WTC11 (cell line): ENCODE data around the gene RNASE9. TPM values are rescaled to one million over a fixed set of nuclear protein-coding genes. Genes with fewer than 3 reads are reported as not detected.

Experiments used
- ATAC-seq: fragments of 200-7000 bp; cut with Tn5 transposase; 2 replicates; pipeline ENCODE4 v1.10.0; 2021; ENCODE audit warnings: mild to moderate bottlenecking, moderate library complexity
- CTCF ChIA-PET: fragments of 300-600 bp; sonication (Branson Sonifier 250); formaldehyde crosslinking; loops from one replicate; lab custom pipeline; 2021; ENCODE audit warnings: antibody characterized with exemption; lab: Charles Lee
- POLR2A ChIA-PET: fragments of 350-600 bp; sonication (Branson Sonifier 250); formaldehyde crosslinking; loops from one replicate; lab custom pipeline; 2021; ENCODE audit warnings: antibody characterized with exemption; lab: Charles Lee
- DNase-seq: peaks from one replicate; pipeline ENCODE4 v3.0.0; 2021; ENCODE audit warnings: low spot score
- H3K27ac Mint-ChIP-seq: 2 replicates; pipeline ENCODE4 v1.8.0; 2021; ENCODE audit warnings: mixed read lengths
- H3K27me3 Mint-ChIP-seq: 2 replicates; pipeline ENCODE4 v1.8.0; 2021; ENCODE audit warnings: low read depth, mild to moderate bottlenecking, moderate library complexity, mixed read lengths
- H3K36me3 Mint-ChIP-seq: 2 replicates; pipeline ENCODE4 v1.8.0; 2021; ENCODE audit warnings: mixed read lengths
- H3K4me1 Mint-ChIP-seq: 2 replicates; pipeline ENCODE4 v1.8.0; 2022; ENCODE audit warnings: mixed read lengths
- H3K4me3 Mint-ChIP-seq: 2 replicates; pipeline ENCODE4 v1.8.0; 2021; ENCODE audit warnings: mild to moderate bottlenecking, moderate library complexity, mixed read lengths
- H3K9me3 Mint-ChIP-seq: 2 replicates; pipeline ENCODE4 v1.8.0; 2021; ENCODE audit warnings: mixed read lengths
- ATF2 ChIP-seq: sonication (generic); formaldehyde crosslinking; IDR thresholded peaks from 2 replicates; pipeline ENCODE4 v1.8.1; 2022; ENCODE audit warnings: low read depth, missing genetic modification reagents, borderline replicate concordance
- CREB1 ChIP-seq: sonication (generic); formaldehyde crosslinking; IDR thresholded peaks from 2 replicates; pipeline ENCODE4 v1.8.0; 2023; ENCODE audit warnings: mild to moderate bottlenecking, missing genetic modification reagents
- CTCF ChIP-seq: fragments of 200-600 bp; IDR thresholded peaks from 2 replicates; pipeline ENCODE4 v1.8.0; 2022; ENCODE audit warnings: antibody characterized with exemption
- E2F4 ChIP-seq: sonication (generic); formaldehyde crosslinking; IDR thresholded peaks from 2 replicates; pipeline ENCODE4 v1.8.1; 2022; ENCODE audit warnings: low read depth, mild to moderate bottlenecking, moderate library complexity, missing genetic modification reagents, borderline replicate concordance
- ELF4 ChIP-seq: sonication (generic); formaldehyde crosslinking; IDR thresholded peaks from 2 replicates; pipeline ENCODE4 v1.8.1; 2022; ENCODE audit warnings: low read depth, mild to moderate bottlenecking, moderate library complexity, missing genetic modification reagents
- ETV6 ChIP-seq: sonication (generic); formaldehyde crosslinking; IDR thresholded peaks from 2 replicates; pipeline ENCODE4 v1.8.1; 2022; ENCODE audit warnings: mild to moderate bottlenecking, missing genetic modification reagents
- FOXK1 ChIP-seq: sonication (generic); formaldehyde crosslinking; IDR thresholded peaks from 2 replicates; pipeline ENCODE4 v1.8.0; 2022; ENCODE audit warnings: mild to moderate bottlenecking, moderate library complexity, missing genetic modification reagents
- FOXP4 ChIP-seq: sonication (generic); formaldehyde crosslinking; IDR thresholded peaks from 2 replicates; pipeline ENCODE4 v1.8.0; 2022; ENCODE audit warnings: mild to moderate bottlenecking, missing genetic modification reagents
- GABPB1 ChIP-seq: sonication (generic); formaldehyde crosslinking; IDR thresholded peaks from 2 replicates; pipeline ENCODE4 v1.8.1; 2023; ENCODE audit warnings: mild to moderate bottlenecking, missing genetic modification reagents
- IRF1 ChIP-seq: sonication (generic); formaldehyde crosslinking; IDR thresholded peaks from 2 replicates; pipeline ENCODE4 v1.8.0; 2023; ENCODE audit warnings: missing genetic modification reagents
- MAX ChIP-seq: sonication (generic); formaldehyde crosslinking; IDR thresholded peaks from 2 replicates; pipeline ENCODE4 v1.8.0; 2022; ENCODE audit warnings: mild to moderate bottlenecking, missing genetic modification reagents
- MXD4 ChIP-seq: fragments of 250-450 bp; sonication (Bioruptor Pico); IDR thresholded peaks from 2 replicates; pipeline ENCODE4 v1.8.0; 2021; ENCODE audit warnings: mild to moderate bottlenecking, moderate library complexity, borderline replicate concordance
- NFE2L1 ChIP-seq: sonication (generic); formaldehyde crosslinking; IDR thresholded peaks from 2 replicates; pipeline ENCODE4 v1.8.1; 2023; ENCODE audit warnings: missing genetic modification reagents
- SMAD4 ChIP-seq: sonication (generic); formaldehyde crosslinking; IDR thresholded peaks from 2 replicates; pipeline ENCODE4 v1.8.0; 2022; ENCODE audit warnings: mild to moderate bottlenecking, missing genetic modification reagents
- SP1 ChIP-seq: sonication (generic); formaldehyde crosslinking; conservative IDR thresholded peaks from 2 replicates; pipeline ENCODE4 v1.8.1; 2022; ENCODE audit warnings: missing genetic modification reagents
- ZNF232 ChIP-seq: sonication (generic); formaldehyde crosslinking; IDR thresholded peaks from 2 replicates; pipeline ENCODE4 v1.8.0; 2022; ENCODE audit warnings: mild to moderate bottlenecking, missing genetic modification reagents
- ZNF263 ChIP-seq: sonication (generic); formaldehyde crosslinking; IDR thresholded peaks from 2 replicates; pipeline ENCODE4 v1.8.1; 2022; ENCODE audit warnings: low read depth, mild to moderate bottlenecking, moderate library complexity, missing genetic modification reagents
- ZNF512 ChIP-seq: sonication (generic); formaldehyde crosslinking; IDR thresholded peaks from 2 replicates; pipeline ENCODE4 v1.8.1; 2022; ENCODE audit warnings: missing genetic modification reagents, borderline replicate concordance
- total RNA-seq: library from RNA; stranded (reverse); gene quantifications from 3 replicates; pipeline ENCODE4 v1.2.3, GENCODE V29; 2021

Gene RNASE9
- total RNA-seq, 1 experiment from 2014 or later = not detected

- no peak for TF ChIP-seq FOXP4
- TF ChIP-seq, all 79 proteins: peak for 0
These were observed 14.0 kb downstream of the RNASE9 start (continued) for GRCh38 chr14:20546877-20547276.

- no peak overlapping the region for H3K4me3 Mint-ChIP-seq
- ATAC-seq = no peak
- CTCF ChIA-PET = no interaction called here
- no peak overlapping the region for H3K27ac Mint-ChIP-seq
- peaks cover 6% of the 10 kb centered on the region; the same call in 1 of the 2 replicates for H3K4me1 Mint-ChIP-seq
- peaks cover 4% of the 10 kb centered on the region; the same call in 1 of the 2 replicates for H3K9me3 Mint-ChIP-seq
- POLR2A ChIA-PET = no interaction called here
- H3K36me3 Mint-ChIP-seq = no peaks in the 10 kb centered on the region
- TF ChIP-seq ZNF512 (CRISPR knock-in tag) (no peak), ELF4 (CRISPR knock-in tag) (no peak), ETV6 (CRISPR knock-in tag) (no peak), GABPB1 (CRISPR knock-in tag) (no peak), NFE2L1 (CRISPR knock-in tag) (no peak), CREB1 (CRISPR knock-in tag) (no peak), MXD4 (CRISPR knock-in tag) (no peak), ZNF232 (CRISPR knock-in tag) (no peak), FOXK1 (no peak)
- H3K27me3 Mint-ChIP-seq = no peaks in the 10 kb centered on the region
- DNase-seq = no peak
These were observed 20.9 kb downstream of the RNASE9 start for GRCh38 chr14:20539906-20540305.

- ChIA-PET CTCF (interaction anchor here (0.9 to 2.1 kb wide), 5 partner anchors 76 to 82 kb away, joined by 3 to 13 read pairs (median 3); no protein-coding TSS in a partner anchor), POLR2A (no interaction called here)
- ATAC-seq = peak; percentile 89
- TF ChIP-seq ZNF512 (CRISPR knock-in tag) (peak; percentile 98), CTCF (peak; percentile 57), ZNF263 (CRISPR knock-in tag) (no peak)
- peaks cover 4% of the 10 kb centered on the region for H3K9me3 Mint-ChIP-seq
- peaks cover 7% of the 10 kb centered on the region for H3K4me1 Mint-ChIP-seq
- no peak overlapping the region for H3K4me3 Mint-ChIP-seq
- H3K36me3 Mint-ChIP-seq = no peaks in the 10 kb centered on the region
- no peaks in the 10 kb centered on the region for H3K27me3 Mint-ChIP-seq
- H3K27ac Mint-ChIP-seq = no peak overlapping the region
- DNase-seq = peak; percentile 80
These were observed 29.9 kb downstream of the RNASE9 start for GRCh38 chr14:20530771-20531571.

GRCh38 chr14:20529806-20530205 is 31.0 kb downstream of the RNASE9 start:
- no peak overlapping the region for H3K4me3 Mint-ChIP-seq
- no peak overlapping the region for H3K27ac Mint-ChIP-seq
- ATAC-seq (no peak), DNase-seq (no peak)
- peaks cover 7% of the 10 kb centered on the region for H3K4me1 Mint-ChIP-seq
- no peaks in the 10 kb centered on the region; the same call in 1 of the 2 replicates for H3K9me3 Mint-ChIP-seq
- no peaks in the 10 kb centered on the region for H3K27me3 Mint-ChIP-seq
- CTCF ChIA-PET = interaction anchor here (1.0 to 2.1 kb wide), 4 partner anchors 42 to 83 kb away, joined by 3 to 13 read pairs (median 4); no protein-coding TSS in a partner anchor
- H3K36me3 Mint-ChIP-seq = no peaks in the 10 kb centered on the region
- POLR2A ChIA-PET = no interaction called here
- TF ChIP-seq IRF1 (CRISPR knock-in tag) (no peak), GABPB1 (CRISPR knock-in tag) (no peak), SP1 (CRISPR knock-in tag) (no peak), SMAD4 (CRISPR knock-in tag) (no peak), MAX (CRISPR knock-in tag) (no peak), E2F4 (no peak), ATF2 (no peak), ZNF232 (CRISPR knock-in tag) (no peak)
